K562 (cell line): ENCODE data around the gene DMXL1. TPM values are rescaled to one million over a fixed set of nuclear protein-coding genes. Genes with fewer than 3 reads are reported as not detected.
A peak's percentile ranks its signal among the peaks of the same experiment; 100 is the strongest.

Source experiments
- CCAR2 ChIP-seq: fragments of 200-400 bp; formaldehyde crosslinking; IDR thresholded peaks from 2 replicates; pipeline ENCODE4 v1.6.1; 2017; ENCODE audit warnings: mild to moderate bottlenecking, low read depth, low read length
- CHD7 ChIP-seq: fragments of 200-600 bp; sonication (generic); IDR thresholded peaks from one replicate; pipeline ENCODE4 v1.6.1; 2012; ENCODE audit warnings: mild to moderate bottlenecking, low read depth, low read length, inconsistent platforms
- CUX1 ChIP-seq: fragments of 200-800 bp; sonication (Bioruptor generic); IDR thresholded peaks from 2 replicates; pipeline ENCODE4 v1.6.1; 2016; ENCODE audit warnings: missing genetic modification characterization, missing compliant biosample characterization
- GATA2 ChIP-seq: sonication (generic); formaldehyde crosslinking; IDR thresholded peaks from 2 replicates; pipeline ENCODE4 v1.4.0; 2020; ENCODE audit warnings: mild to moderate bottlenecking, missing genetic modification reagents
- MECOM ChIP-seq: fragments of 250-450 bp; sonication (Bioruptor Pico); IDR thresholded peaks from 2 replicates; pipeline ENCODE4 v1.8.0; 2022; ENCODE audit warnings: inconsistent platforms
- TFE3 ChIP-seq: fragments of 450-650 bp; formaldehyde crosslinking; IDR thresholded peaks from 2 replicates; pipeline ENCODE4 v1.4.0; 2020; ENCODE audit warnings: mild to moderate bottlenecking, mixed read lengths
- TRIM24 ChIP-seq, 2 experiments: fragments of 450-650 bp; IDR thresholded peaks; 2 replicates each; pipeline ENCODE4 v1.6.1; 2016
- ZNF785 ChIP-seq: fragments of 250-450 bp; sonication (Bioruptor Pico); IDR thresholded peaks from 2 replicates; pipeline ENCODE4 v1.4.0; 2020; ENCODE audit warnings: mild to moderate bottlenecking
- polyA plus RNA-seq, 8 experiments: library from polyadenylated mRNA; depleted of rRNA in 4 of 8; stranded (reverse) in 5 of 8; unstranded in 3 of 8; fragments of >200 nt; fragmentation: Nextera tagmentation in 2 of 8; fragmentation: Illumina TruSeq in 1 of 8; extraction: Ambion mirVana in 2 of 8; extraction: Trizol in 1 of 8; gene quantifications; 2 replicates each; pipeline versions ENCODE4 v1.2.1 to v1.2.3, GENCODE V29; 2011 to 2014; ENCODE audit warnings: inconsistent platforms in 1 of 8, missing spikeins in 1 of 8
- total RNA-seq, 7 experiments: library from RNA; depleted of rRNA in 6 of 7; stranded (reverse); fragments of >200 nt in 6 of 7; fragmentation: Illumina TruSeq in 2 of 7; extraction: Trizol in 2 of 7; gene quantifications; 2 replicates each; pipeline versions ENCODE4 v1.2.1 to v1.2.3, GENCODE V29; 2011 to 2021; ENCODE audit warnings: low replicate concordance in 1 of 7

Gene DMXL1
- total and polyA plus RNA-seq, 9 of the 15 experiments (the other 6 are each of a cell fraction or from before 2014, with no cell fraction given) = 8.3 to 40.3 (median 30.6) TPM

- TF ChIP-seq CHD7 (no peak), GATA2 (CRISPR knock-in tag) (peak; percentile 77; the same call in 1 of the 2 replicates), CCAR2 (no peak), TRIM24 (IDR thresholded peaks at IDR 0.05) (no peak; a peak in 1 of 4 replicates), CUX1 (CRISPR knock-in tag) (no peak), ZNF785 (no peak), MECOM (CRISPR knock-in tag) (0 out of 2 replicates have a peak, but pooled peaks have one; percentile 19), TFE3 (CRISPR knock-in tag) (no peak)
Observed at GRCh38 chr5:119269061-119269944, 198.4 kb downstream of the DMXL1 start (continued).
